Glutamatergic neuron (in vitro differentiated cells): Measurements from ENCODE around the gene PBX3. TPM values are rescaled to one million over a fixed set of nuclear protein-coding genes. Genes with fewer than 3 reads are reported as not detected.

ENCODE experiments used
- DNase-seq: peaks from one replicate; pipeline ENCODE4 v3.0.0; 2022
- H3K27ac Mint-ChIP-seq: one replicate; pipeline ENCODE4 v1.8.0; 2020; ENCODE audit warnings: mild to moderate bottlenecking, mixed read lengths, inconsistent platforms; ENCODE audit not compliant: unreplicated experiment
- H3K27me3 Mint-ChIP-seq: one replicate; pipeline ENCODE4 v1.8.0; 2020; ENCODE audit warnings: mild to moderate bottlenecking, moderate library complexity, mixed read lengths, inconsistent platforms; ENCODE audit not compliant: unreplicated experiment
- H3K36me3 Mint-ChIP-seq: one replicate; pipeline ENCODE4 v1.8.0; 2020; ENCODE audit warnings: mild to moderate bottlenecking, mixed read lengths, inconsistent platforms; ENCODE audit not compliant: unreplicated experiment
- H3K4me1 Mint-ChIP-seq: one replicate; pipeline ENCODE4 v1.8.0; 2020; ENCODE audit warnings: mild to moderate bottlenecking, low read depth, mixed read lengths, inconsistent platforms; ENCODE audit not compliant: unreplicated experiment
- H3K4me3 Mint-ChIP-seq: one replicate; pipeline ENCODE4 v1.8.0; 2020; ENCODE audit warnings: mild to moderate bottlenecking, mixed read lengths, inconsistent platforms; ENCODE audit not compliant: unreplicated experiment
- H3K9me3 Mint-ChIP-seq: one replicate; pipeline ENCODE4 v1.8.0; 2020; ENCODE audit warnings: mild to moderate bottlenecking, moderate library complexity, mixed read lengths, inconsistent platforms; ENCODE audit not compliant: unreplicated experiment
- CTCF ChIP-seq: fragments of 200-600 bp; sonication (generic); IDR thresholded peaks from one replicate; pipeline ENCODE4 v1.5.0; 2021; ENCODE audit not compliant: partially characterized antibody, unreplicated experiment
- long read RNA-seq: library from polyadenylated mRNA; unstranded; transcript quantifications from one replicate; pipeline ENCODE4 v2.0.0, GENCODE V29; 2020; ENCODE audit not compliant: unreplicated experiment
- total RNA-seq: library from RNA; stranded (reverse); fragmentation: NEBNext Ultra II Directional; extraction: Animal tissue kit (Norgen Biotek cat#: 25700); gene quantifications from one replicate; pipeline ENCODE4 v1.2.1, GENCODE V29; 2021; ENCODE audit not compliant: unreplicated experiment

The PBX3 gene
- total RNA-seq, result 51.2 TPM
- long read RNA-seq, transcript PBX3-204 (9 exons, 2,775 nt), result major isoform, 5 of 11 reads
- long read RNA-seq, partial matches to known transcripts, result 2 of 11 reads
- long read RNA-seq, other reads (novel, unspliced or antisense), result 1 of 11 reads

GRCh38 chr9:125747053-125747764, at the start of gene PBX3:
Gene PBX3 (plus strand): TSS chr9:125747373.
- Mint-ChIP-seq H3K4me3 (peak within 1 kb of the TSS; percentile 91), H3K27me3 (peaks cover 8% of the 10 kb centered on the region), H3K36me3 (no peaks in the 10 kb centered on the region), H3K4me1 (peaks cover 15% of the 10 kb centered on the region), H3K9me3 (peaks cover 11% of the 10 kb centered on the region), H3K27ac (peak within 1 kb of the TSS; percentile 92)
- peak; percentile 70 for DNase-seq
- no peak for TF ChIP-seq CTCF

GRCh38 chr9:125699870-125700269, 47.3 kb upstream of the PBX3 start:
- Mint-ChIP-seq H3K27ac (no peak overlapping the region), H3K27me3 (no peaks in the 10 kb centered on the region), H3K4me1 (peaks cover 9% of the 10 kb centered on the region), H3K9me3 (no peaks in the 10 kb centered on the region), H3K36me3 (no peaks in the 10 kb centered on the region), H3K4me3 (no peak overlapping the region)
- DNase-seq, result no peak
- TF ChIP-seq CTCF, result no peak

GRCh38 chr9:125700791-125701190, 46.4 kb upstream of the PBX3 start:
- Mint-ChIP-seq H3K9me3 (no peaks in the 10 kb centered on the region), H3K4me1 (peaks cover 10% of the 10 kb centered on the region), H3K27me3 (no peaks in the 10 kb centered on the region), H3K27ac (no peak overlapping the region), H3K36me3 (no peaks in the 10 kb centered on the region), H3K4me3 (no peak overlapping the region)
- no peak for DNase-seq
- TF ChIP-seq CTCF, result no peak

GRCh38 chr9:125701351-125701750, 45.8 kb upstream of the PBX3 start:
- Mint-ChIP-seq H3K4me3 (no peak overlapping the region), H3K27ac (no peak overlapping the region), H3K27me3 (no peaks in the 10 kb centered on the region), H3K36me3 (no peaks in the 10 kb centered on the region), H3K9me3 (no peaks in the 10 kb centered on the region), H3K4me1 (peaks cover 14% of the 10 kb centered on the region)
- no peak for DNase-seq
- no peak for TF ChIP-seq CTCF

- H3K36me3 Mint-ChIP-seq, result no peaks in the 10 kb centered on the region
- H3K4me3 Mint-ChIP-seq, result no peak overlapping the region
- H3K27me3 Mint-ChIP-seq, result no peaks in the 10 kb centered on the region
- no peaks in the 10 kb centered on the region for H3K9me3 Mint-ChIP-seq
- H3K27ac Mint-ChIP-seq, result no peak overlapping the region
- peaks cover 16% of the 10 kb centered on the region for H3K4me1 Mint-ChIP-seq
- no peak for DNase-seq
- no peak for TF ChIP-seq CTCF
Observed at GRCh38 chr9:125703662-125704061, 43.5 kb upstream of the PBX3 start.
